Endothelial cell of umbilical vein (primary cell): ENCODE data around the gene EEF2K.

Source experiments
- EZH2 ChIP-seq: IDR thresholded peaks from 2 replicates; pipeline ENCODE4 v1.6.1; 2012; ENCODE audit warnings: borderline replicate concordance, low read depth, mild to moderate bottlenecking, moderate library complexity, low read length, inconsistent platforms; ENCODE audit not compliant: severe bottlenecking
- GATA2 ChIP-seq: IDR thresholded peaks from 2 replicates; pipeline ENCODE4 v1.7.0; 2011; ENCODE audit warnings: low read depth, mild to moderate bottlenecking, moderate library complexity, mixed read lengths, low read length; ENCODE audit not compliant: insufficient read length, insufficient read depth
- JUN ChIP-seq: IDR thresholded peaks from 2 replicates; pipeline ENCODE4 v1.6.1; 2011; ENCODE audit warnings: borderline replicate concordance, low read depth; ENCODE audit not compliant: insufficient read length, insufficient read depth
- MAX ChIP-seq: IDR thresholded peaks from 2 replicates; pipeline ENCODE4 v1.6.1; 2011; ENCODE audit not compliant: insufficient read depth, insufficient read length
- POLR2A ChIP-seq: IDR thresholded peaks from 2 replicates; pipeline ENCODE4 v1.6.1; 2012; ENCODE audit warnings: low read depth, mild to moderate bottlenecking, control low read depth, low read length
- POLR2AphosphoS5 ChIP-seq: IDR thresholded peaks from 2 replicates; pipeline ENCODE4 v1.6.1; 2012; ENCODE audit warnings: low read depth, mild to moderate bottlenecking, control low read depth, low read length, moderate library complexity; ENCODE audit not compliant: insufficient read depth
- TF ChIP-seq, protein P1 (sequence below), 2 donors: IDR thresholded peaks; 1 replicate in 1 of 2; 2 replicates in 1 of 2; pipeline ENCODE4 v1.5.1; 2011; ENCODE audit warnings: low read length in 2 of 2, mild to moderate bottlenecking in 2 of 2, moderate library complexity in 2 of 2, control low read depth in 1 of 2, inconsistent platforms in 1 of 2, low read depth in 1 of 2; ENCODE audit not compliant: insufficient read depth in 1 of 2; ENCODE audit errors: extremely low read depth in 1 of 2

DNA sequence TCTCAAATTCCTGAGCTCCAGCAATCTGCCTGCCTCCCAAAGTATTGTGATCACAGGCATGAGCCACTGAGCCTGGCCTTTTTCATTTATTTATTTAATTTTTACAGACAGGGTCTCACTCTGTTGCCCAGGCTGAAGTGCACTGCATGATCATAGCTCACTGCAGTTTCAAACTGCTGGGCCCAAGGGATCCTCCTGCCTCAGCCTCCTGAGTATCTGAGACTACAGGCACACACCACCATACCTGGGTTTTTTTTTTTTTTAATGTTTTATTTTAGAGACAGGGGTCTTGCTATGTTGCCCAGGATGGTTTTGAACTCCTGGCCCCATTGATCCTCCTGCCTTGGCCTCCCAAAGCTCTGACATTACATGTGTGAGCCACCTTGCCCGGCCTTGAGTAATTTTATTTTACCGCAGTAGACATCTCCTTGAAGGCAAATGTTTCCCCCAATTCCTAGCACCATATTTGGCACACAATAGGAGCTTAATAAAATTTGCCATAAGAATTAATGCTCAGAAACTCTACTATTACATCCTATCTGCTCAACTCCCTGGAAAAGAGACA, 1.9 kb upstream of the EEF2K start:
- TF ChIP-seq POLR2A = no peak
- no peak for TF ChIP-seq POLR2AphosphoS5
- TF ChIP-seq, protein P1, sequence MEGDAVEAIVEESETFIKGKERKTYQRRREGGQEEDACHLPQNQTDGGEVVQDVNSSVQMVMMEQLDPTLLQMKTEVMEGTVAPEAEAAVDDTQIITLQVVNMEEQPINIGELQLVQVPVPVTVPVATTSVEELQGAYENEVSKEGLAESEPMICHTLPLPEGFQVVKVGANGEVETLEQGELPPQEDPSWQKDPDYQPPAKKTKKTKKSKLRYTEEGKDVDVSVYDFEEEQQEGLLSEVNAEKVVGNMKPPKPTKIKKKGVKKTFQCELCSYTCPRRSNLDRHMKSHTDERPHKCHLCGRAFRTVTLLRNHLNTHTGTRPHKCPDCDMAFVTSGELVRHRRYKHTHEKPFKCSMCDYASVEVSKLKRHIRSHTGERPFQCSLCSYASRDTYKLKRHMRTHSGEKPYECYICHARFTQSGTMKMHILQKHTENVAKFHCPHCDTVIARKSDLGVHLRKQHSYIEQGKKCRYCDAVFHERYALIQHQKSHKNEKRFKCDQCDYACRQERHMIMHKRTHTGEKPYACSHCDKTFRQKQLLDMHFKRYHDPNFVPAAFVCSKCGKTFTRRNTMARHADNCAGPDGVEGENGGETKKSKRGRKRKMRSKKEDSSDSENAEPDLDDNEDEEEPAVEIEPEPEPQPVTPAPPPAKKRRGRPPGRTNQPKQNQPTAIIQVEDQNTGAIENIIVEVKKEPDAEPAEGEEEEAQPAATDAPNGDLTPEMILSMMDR (IDR thresholded peaks at IDR 0.05; ENCODE audit: extremely low read depth in 1 of 2, insufficient read depth in 1 of 2, low read depth in 1 of 2, low read length in 2 of 2) = no peak
- no peak for TF ChIP-seq MAX
- TF ChIP-seq GATA2 = no peak
- no peak for TF ChIP-seq EZH2
- TF ChIP-seq JUN = no peak
